HepG2 (cell line): ENCODE measurements around the gene LCN2. TPM values are rescaled to one million over a fixed set of nuclear protein-coding genes. Genes with fewer than 3 reads are reported as not detected.

Source experiments
- CEBPB ChIP-seq: IDR thresholded peaks from 2 replicates; pipeline ENCODE4 v1.6.1; 2011; ENCODE audit warnings: low read depth, low read length, improper control_type of control experiment, borderline replicate concordance
- CHD4 ChIP-seq: fragments of 200-600 bp; sonication (generic); IDR thresholded peaks from 2 replicates; pipeline ENCODE4 v1.7.0; 2017; ENCODE audit warnings: mild to moderate bottlenecking, low read length, borderline replicate concordance
- DMAP1 ChIP-seq: IDR thresholded peaks from 2 replicates; pipeline ENCODE4 v1.6.1; 2016
- ELF3 ChIP-seq: IDR thresholded peaks from 2 replicates; pipeline ENCODE4 v1.6.1; 2016; ENCODE audit warnings: missing genetic modification reagents, missing compliant biosample characterization
- GLI4 ChIP-seq: sonication (generic); formaldehyde crosslinking; IDR thresholded peaks from 2 replicates; pipeline ENCODE4 v1.5.1; 2020; ENCODE audit warnings: missing genetic modification reagents, mild to moderate bottlenecking, moderate library complexity, borderline replicate concordance
- MEF2D ChIP-seq: sonication (generic); formaldehyde crosslinking; IDR thresholded peaks from 2 replicates; pipeline ENCODE4 v1.5.1; 2020; ENCODE audit warnings: mild to moderate bottlenecking, missing genetic modification reagents
- PHF21A ChIP-seq: sonication (generic); formaldehyde crosslinking; IDR thresholded peaks from 2 replicates; pipeline ENCODE4 v1.5.0; 2020; ENCODE audit warnings: mild to moderate bottlenecking, missing genetic modification reagents
- RAD51 ChIP-seq: fragments of 450-650 bp; IDR thresholded peaks from 2 replicates; pipeline ENCODE4 v1.6.1; 2016; ENCODE audit warnings: borderline replicate concordance
- RFX1 ChIP-seq: fragments of 450-650 bp; IDR thresholded peaks from 2 replicates; pipeline ENCODE4 v1.6.1; 2017
- SETDB1 ChIP-seq: sonication (generic); formaldehyde crosslinking; IDR thresholded peaks from 2 replicates; pipeline ENCODE4 v1.5.1; 2020; ENCODE audit warnings: missing genetic modification reagents, mild to moderate bottlenecking, borderline replicate concordance
- THAP8 ChIP-seq: sonication (generic); formaldehyde crosslinking; IDR thresholded peaks from 2 replicates; pipeline ENCODE4 v1.5.1; 2020; ENCODE audit warnings: missing genetic modification reagents, mild to moderate bottlenecking, borderline replicate concordance
- YY1 ChIP-seq: IDR thresholded peaks from 2 replicates; pipeline ENCODE4 v1.6.1; 2011; ENCODE audit warnings: low read length, low read depth, moderate library complexity, mild to moderate bottlenecking; ENCODE audit not compliant: insufficient read depth, insufficient replicate concordance
- ZBTB26 ChIP-seq: IDR thresholded peaks from 2 replicates; pipeline ENCODE4 v1.6.1; 2016; ENCODE audit warnings: missing compliant biosample characterization, missing genetic modification reagents, borderline replicate concordance
- ZFP37 ChIP-seq: sonication (generic); formaldehyde crosslinking; IDR thresholded peaks from 2 replicates; pipeline ENCODE4 v1.4.0; 2020; ENCODE audit warnings: missing genetic modification reagents, borderline replicate concordance
- ZFP90 ChIP-seq: sonication (generic); formaldehyde crosslinking; IDR thresholded peaks from 2 replicates; pipeline ENCODE4 v1.8.0; 2022; ENCODE audit warnings: missing genetic modification reagents, mild to moderate bottlenecking, inconsistent platforms, borderline replicate concordance
- ZIK1 ChIP-seq: sonication (generic); formaldehyde crosslinking; IDR thresholded peaks from 2 replicates; pipeline ENCODE4 v1.5.0; 2020; ENCODE audit warnings: mild to moderate bottlenecking, low read depth, missing genetic modification reagents, borderline replicate concordance
- ZNF260 ChIP-seq: sonication (generic); formaldehyde crosslinking; IDR thresholded peaks from 2 replicates; pipeline ENCODE4 v1.4.0; 2020; ENCODE audit warnings: missing genetic modification reagents, low read depth, mild to moderate bottlenecking, borderline replicate concordance
- ZNF326 ChIP-seq: sonication (generic); formaldehyde crosslinking; IDR thresholded peaks from 2 replicates; pipeline ENCODE4 v1.4.0; 2020; ENCODE audit warnings: missing genetic modification reagents, borderline replicate concordance
- ZNF331 ChIP-seq: sonication (generic); formaldehyde crosslinking; IDR thresholded peaks from 2 replicates; pipeline ENCODE4 v1.4.0; 2020; ENCODE audit warnings: missing genetic modification reagents
- ZNF431 ChIP-seq: sonication (generic); formaldehyde crosslinking; IDR thresholded peaks from 2 replicates; pipeline ENCODE4 v1.9.0; 2022; ENCODE audit warnings: missing genetic modification reagents, low read depth, mild to moderate bottlenecking, borderline replicate concordance
- ZNF441 ChIP-seq: sonication (generic); formaldehyde crosslinking; IDR thresholded peaks from 2 replicates; pipeline ENCODE4 v1.7.0; 2021; ENCODE audit warnings: missing genetic modification reagents, borderline replicate concordance
- ZNF607 ChIP-seq: sonication (generic); formaldehyde crosslinking; IDR thresholded peaks from 2 replicates; pipeline ENCODE4 v1.5.1; 2020; ENCODE audit warnings: missing genetic modification reagents, mild to moderate bottlenecking, borderline replicate concordance
- ZNF619 ChIP-seq: sonication (generic); formaldehyde crosslinking; IDR thresholded peaks from 2 replicates; pipeline ENCODE4 v1.4.0; 2020; ENCODE audit warnings: mild to moderate bottlenecking, missing genetic modification reagents
- polyA plus RNA-seq, 8 experiments: library from polyadenylated mRNA; depleted of rRNA in 3 of 8; stranded (reverse) in 7 of 8; unstranded in 1 of 8; fragments of >200 nt; fragmentation: Illumina TruSeq in 4 of 8; extraction: Trizol in 4 of 8; gene quantifications; 2 replicates each; pipeline versions ENCODE4 v1.2.1 to v1.2.3, GENCODE V29; 2011 to 2016; ENCODE audit warnings: low read depth in 4 of 8, missing spikeins in 1 of 8, mixed read lengths in 1 of 8; ENCODE audit not compliant: insufficient read depth in 1 of 8
- total RNA-seq, 5 experiments: library from RNA; depleted of rRNA; stranded (reverse); fragments of >200 nt; fragmentation: Illumina TruSeq; extraction: Trizol; gene quantifications; 2 replicates each; pipeline ENCODE4 v1.2.3, GENCODE V29; 2016; ENCODE audit warnings: low read depth in 1 of 5
- TF ChIP-seq, protein P1 (sequence below), 2 experiments: fragments of 450-650 bp in 1 of 2; sonication (generic) in 1 of 2; formaldehyde crosslinking; IDR thresholded peaks; 2 replicates each; pipeline versions ENCODE4 v1.5.0 to v1.8.0; 2020 to 2022; ENCODE audit warnings: mild to moderate bottlenecking in 1 of 2, missing genetic modification reagents in 1 of 2
- TF ChIP-seq, protein P2 (sequence below): sonication (generic); formaldehyde crosslinking; IDR thresholded peaks from 2 replicates; pipeline ENCODE4 v1.8.0; 2022; ENCODE audit warnings: mild to moderate bottlenecking, missing genetic modification reagents, moderate library complexity

LCN2 gene
- total and polyA plus RNA-seq, 2 of the 13 experiments (the other 11 are each of a cell fraction or from before 2014, with no cell fraction given) = 0.38 to 1.4 TPM

DNA sequence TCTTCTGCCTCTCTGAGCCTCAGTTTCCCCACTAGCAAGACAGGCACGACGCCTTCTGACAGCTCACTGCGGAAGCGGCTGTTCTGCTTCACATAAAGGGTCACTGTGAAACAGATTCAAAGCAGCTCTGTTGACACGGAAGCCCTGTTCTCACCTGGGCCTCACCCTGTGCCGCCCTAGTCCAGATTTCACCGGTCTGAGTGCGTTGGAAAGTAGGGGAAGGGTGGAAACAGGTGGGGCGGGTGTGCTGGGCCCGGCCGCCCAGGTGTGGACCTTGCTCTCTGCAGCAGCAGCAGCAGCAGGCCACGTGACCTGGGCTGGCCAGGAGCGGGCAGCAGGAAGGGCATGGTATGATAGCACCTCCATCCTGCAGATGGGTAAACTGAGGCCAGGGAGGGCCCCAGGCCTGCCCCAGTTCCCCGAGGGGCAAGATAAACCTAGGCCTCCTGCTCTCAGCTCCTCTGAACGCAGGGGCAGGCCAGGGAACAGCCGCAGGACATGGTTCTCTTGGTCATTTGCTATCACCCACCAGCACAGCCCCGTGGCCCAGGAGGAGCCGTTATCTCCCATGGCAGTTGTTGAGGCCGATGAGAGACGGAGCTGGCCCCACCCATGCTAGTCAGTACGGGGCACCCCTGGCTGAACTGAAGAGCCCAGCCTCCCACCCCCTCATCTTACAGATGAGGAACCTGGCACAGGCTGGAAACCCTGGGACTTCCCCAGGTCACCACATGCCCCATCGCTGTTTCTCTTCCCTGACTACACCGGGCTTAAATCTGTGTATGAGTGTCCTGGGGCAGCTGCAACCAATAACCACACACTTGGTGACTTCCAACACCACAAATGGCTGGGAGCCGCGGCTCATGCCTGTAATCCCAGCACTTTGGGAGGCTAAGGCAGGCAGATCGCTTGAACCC is 33.8 kb upstream of the LCN2 start (continued):
- no peak for TF ChIP-seq THAP8 (CRISPR knock-in tag)
- peak; percentile 91; the same call in 1 of the 2 replicates for TF ChIP-seq RAD51
- peak; percentile 77; the same call in 1 of the 2 replicates for TF ChIP-seq ZNF431 (CRISPR knock-in tag)
- TF ChIP-seq ZNF326 (CRISPR knock-in tag) = no peak
- TF ChIP-seq, protein P1, sequence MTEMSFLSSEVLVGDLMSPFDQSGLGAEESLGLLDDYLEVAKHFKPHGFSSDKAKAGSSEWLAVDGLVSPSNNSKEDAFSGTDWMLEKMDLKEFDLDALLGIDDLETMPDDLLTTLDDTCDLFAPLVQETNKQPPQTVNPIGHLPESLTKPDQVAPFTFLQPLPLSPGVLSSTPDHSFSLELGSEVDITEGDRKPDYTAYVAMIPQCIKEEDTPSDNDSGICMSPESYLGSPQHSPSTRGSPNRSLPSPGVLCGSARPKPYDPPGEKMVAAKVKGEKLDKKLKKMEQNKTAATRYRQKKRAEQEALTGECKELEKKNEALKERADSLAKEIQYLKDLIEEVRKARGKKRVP (CRISPR knock-in tag; IDR thresholded peaks at IDR 0.05) = peak in 1 of 2 experiments; percentile 16; a peak in 1 of 4 replicates
- 0 out of 2 replicates have a peak, but pooled peaks have one; percentile 70 for TF ChIP-seq CHD4
- peak; percentile 83 for TF ChIP-seq ZNF441
- TF ChIP-seq PHF21A (CRISPR knock-in tag) = peak; percentile 94
- TF ChIP-seq RFX1 = no peak
- TF ChIP-seq YY1 = peak; percentile 43
- TF ChIP-seq ELF3 (CRISPR knock-in tag) = peak; percentile 99
- no peak for TF ChIP-seq ZNF260
- TF ChIP-seq MEF2D (CRISPR knock-in tag) = peak; percentile 96
- TF ChIP-seq ZNF619 (CRISPR knock-in tag) = peak; percentile 84; the same call in 1 of the 2 replicates
- TF ChIP-seq ZBTB26 (CRISPR knock-in tag) = peak; percentile 83
- no peak for TF ChIP-seq GLI4 (CRISPR knock-in tag)
- TF ChIP-seq DMAP1 (CRISPR knock-in tag) = peak; percentile 83
- TF ChIP-seq SETDB1 (CRISPR knock-in tag) = no peak
- TF ChIP-seq ZIK1 = peak; percentile 83; the same call in 1 of the 2 replicates
- TF ChIP-seq ZNF607 (CRISPR knock-in tag) = peak; percentile 95; the same call in 1 of the 2 replicates
- no peak for TF ChIP-seq CEBPB
- TF ChIP-seq, protein P2, sequence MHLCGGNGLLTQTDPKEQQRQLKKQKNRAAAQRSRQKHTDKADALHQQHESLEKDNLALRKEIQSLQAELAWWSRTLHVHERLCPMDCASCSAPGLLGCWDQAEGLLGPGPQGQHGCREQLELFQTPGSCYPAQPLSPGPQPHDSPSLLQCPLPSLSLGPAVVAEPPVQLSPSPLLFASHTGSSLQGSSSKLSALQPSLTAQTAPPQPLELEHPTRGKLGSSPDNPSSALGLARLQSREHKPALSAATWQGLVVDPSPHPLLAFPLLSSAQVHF (CRISPR knock-in tag) = no peak
- TF ChIP-seq ZFP90 (CRISPR knock-in tag) = peak; percentile 60; the same call in 1 of the 2 replicates
- TF ChIP-seq ZNF331 (CRISPR knock-in tag) = peak; percentile 95
- TF ChIP-seq ZFP37 = 0 out of 2 replicates have a peak, but pooled peaks have one; percentile 51
